GM10248 (cell line): Measurements from ENCODE around the gene HGF.

Experiments used
- CTCF ChIA-PET: fragments of 300-600 bp; sonication (Branson Sonifier 250); formaldehyde crosslinking; extraction: SDS; loops from one replicate; lab custom pipeline; 2021; ENCODE audit warnings: antibody characterized with exemption; lab: Yijun Ruan, JAX
- POLR2A ChIA-PET: fragments of 350-650 bp; sonication (Branson Sonifier 250); formaldehyde crosslinking; extraction: SDS; loops from one replicate; lab custom pipeline; 2020; ENCODE audit warnings: antibody characterized with exemption; lab: Yijun Ruan, JAX
- DNase-seq: peaks from one replicate; pipeline ENCODE4 v3.0.0; 2012; ENCODE audit errors: extremely low spot score
- CTCF ChIP-seq: IDR thresholded peaks from 2 replicates; pipeline ENCODE4 v1.5.1; 2012; ENCODE audit warnings: mild to moderate bottlenecking, low read depth; ENCODE audit errors: extremely low read depth, missing control alignments, control extremely low read depth

HGF gene

GRCh38 chr7:81714306-81714705 lies 55.5 kb downstream of the HGF start:
- no peak for DNase-seq
- ChIA-PET POLR2A (no interaction called here), CTCF (no interaction called here)
- no peak for TF ChIP-seq CTCF

- CTCF ChIA-PET, result interaction anchor here (1.3 kb wide), 1 partner anchor 15 kb away, joined by 3 read pairs; no protein-coding TSS in a partner anchor
- DNase-seq, result no peak
- TF ChIP-seq CTCF, result no peak
- POLR2A ChIA-PET, result no interaction called here
Measured at GRCh38 chr7:81710751-81711150, 59.1 kb downstream of the HGF start.

GRCh38 chr7:81709836-81710235 lies 60.0 kb downstream of the HGF start:
- ChIA-PET POLR2A (no interaction called here), CTCF (no interaction called here)
- no peak for DNase-seq
- no peak for TF ChIP-seq CTCF

- no peak for TF ChIP-seq CTCF
- POLR2A ChIA-PET, result no interaction called here
- no peak for DNase-seq
- CTCF ChIA-PET, result no interaction called here
Measured at GRCh38 chr7:81707966-81708365, 61.9 kb downstream of the HGF start.

GRCh38 chr7:81707196-81707595 lies 62.7 kb downstream of the HGF start:
- TF ChIP-seq CTCF, result no peak
- DNase-seq, result no peak
- CTCF ChIA-PET, result no interaction called here
- POLR2A ChIA-PET, result no interaction called here

- TF ChIP-seq CTCF, result no peak
- ChIA-PET POLR2A (no interaction called here), CTCF (no interaction called here)
- DNase-seq, result no peak
Measured at GRCh38 chr7:81705206-81705605, 64.6 kb downstream of the HGF start.

GRCh38 chr7:81704595-81704994 lies 65.3 kb downstream of the HGF start:
- TF ChIP-seq CTCF, result no peak
- CTCF ChIA-PET, result no interaction called here
- POLR2A ChIA-PET, result no interaction called here
- no peak for DNase-seq
